HG03558 (cell line): ENCODE measurements around the gene TSPAN5.

Source experiments
- ATAC-seq: cut with Tn5 transposase; IDR thresholded peaks from one replicate; pipeline ENCODE4 v1.9.1; 2021; ENCODE audit warnings: moderate number of reproducible peaks; ENCODE audit not compliant: unreplicated experiment; ENCODE audit errors: extremely low read depth

Gene TSPAN5

GRCh38 chr4:98527534-98528269 is 130.7 kb downstream of the TSPAN5 start:
- ATAC-seq, result no peak

- no peak for ATAC-seq
Measured at GRCh38 chr4:98524230-98524629, 134.2 kb downstream of the TSPAN5 start.

- no peak for ATAC-seq
Measured at GRCh38 chr4:98522636-98523395, 135.6 kb downstream of the TSPAN5 start.

GRCh38 chr4:98522062-98522461 is 136.3 kb downstream of the TSPAN5 start:
- ATAC-seq, result no peak

GRCh38 chr4:98521486-98521885 is 136.9 kb downstream of the TSPAN5 start:
- no peak for ATAC-seq

GRCh38 chr4:98519268-98519977 is 139.0 kb downstream of the TSPAN5 start:
- ATAC-seq, result no peak

GRCh38 chr4:98518559-98519267 is 139.7 kb downstream of the TSPAN5 start:
- ATAC-seq, result peak; percentile 89

- no peak for ATAC-seq
Measured at GRCh38 chr4:98517218-98518021, 141.0 kb downstream of the TSPAN5 start.

- no peak for ATAC-seq
Measured at GRCh38 chr4:98516441-98517217, 141.8 kb downstream of the TSPAN5 start.

- no peak for ATAC-seq
Measured at GRCh38 chr4:98516042-98516440, 142.4 kb downstream of the TSPAN5 start.

GRCh38 chr4:98515470-98515809 is 143.0 kb downstream of the TSPAN5 start:
- no peak for ATAC-seq

- no peak for ATAC-seq
Measured at GRCh38 chr4:98514741-98515469, 143.5 kb downstream of the TSPAN5 start.

- no peak for ATAC-seq
Measured at GRCh38 chr4:98512918-98513317, 145.5 kb downstream of the TSPAN5 start.

- ATAC-seq, result no peak
Measured at GRCh38 chr4:98510757-98511517, 147.5 kb downstream of the TSPAN5 start.

GRCh38 chr4:98510340-98510739 is 148.1 kb downstream of the TSPAN5 start:
- ATAC-seq, result no peak

GRCh38 chr4:98509721-98510120 is 148.7 kb downstream of the TSPAN5 start:
- ATAC-seq, result no peak

- ATAC-seq, result no peak
Measured at GRCh38 chr4:98508829-98509598, 149.4 kb downstream of the TSPAN5 start.
